22Rv1 (cell line): Measurements from ENCODE around the gene NECTIN1.

Source experiments
- ZFX ChIP-seq: fragments of 450-650 bp; IDR thresholded peaks from 2 replicates; pipeline ENCODE4 v1.6.1; 2017; ENCODE audit warnings: antibody characterized with exemption, borderline replicate concordance
- TF ChIP-seq, protein P1 (sequence below): fragments of 450-650 bp; IDR thresholded peaks from 2 replicates; pipeline ENCODE4 v1.5.1; 2017; ENCODE audit warnings: mild to moderate bottlenecking

DNA sequence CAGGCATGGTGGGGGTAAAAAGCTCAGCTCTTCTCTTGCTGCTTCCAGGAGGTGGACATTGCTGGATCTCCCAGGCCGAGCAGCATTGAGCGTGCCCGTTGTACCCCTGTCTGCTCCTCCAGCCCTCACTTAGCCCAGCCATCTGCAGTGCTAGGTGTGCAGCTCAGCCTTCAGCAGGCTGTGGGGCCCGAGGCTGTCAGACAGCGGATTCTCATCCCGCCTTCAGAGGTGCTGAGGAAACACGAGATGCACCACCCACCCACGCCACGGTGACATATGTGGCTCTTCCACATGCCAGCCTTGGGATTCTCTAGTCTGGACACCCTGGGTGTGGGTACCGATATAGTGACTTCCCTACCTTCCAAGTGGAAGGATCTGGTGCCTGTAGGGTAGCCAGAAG is 48.9 kb upstream of the NECTIN1 start:
- TF ChIP-seq, protein P1, sequence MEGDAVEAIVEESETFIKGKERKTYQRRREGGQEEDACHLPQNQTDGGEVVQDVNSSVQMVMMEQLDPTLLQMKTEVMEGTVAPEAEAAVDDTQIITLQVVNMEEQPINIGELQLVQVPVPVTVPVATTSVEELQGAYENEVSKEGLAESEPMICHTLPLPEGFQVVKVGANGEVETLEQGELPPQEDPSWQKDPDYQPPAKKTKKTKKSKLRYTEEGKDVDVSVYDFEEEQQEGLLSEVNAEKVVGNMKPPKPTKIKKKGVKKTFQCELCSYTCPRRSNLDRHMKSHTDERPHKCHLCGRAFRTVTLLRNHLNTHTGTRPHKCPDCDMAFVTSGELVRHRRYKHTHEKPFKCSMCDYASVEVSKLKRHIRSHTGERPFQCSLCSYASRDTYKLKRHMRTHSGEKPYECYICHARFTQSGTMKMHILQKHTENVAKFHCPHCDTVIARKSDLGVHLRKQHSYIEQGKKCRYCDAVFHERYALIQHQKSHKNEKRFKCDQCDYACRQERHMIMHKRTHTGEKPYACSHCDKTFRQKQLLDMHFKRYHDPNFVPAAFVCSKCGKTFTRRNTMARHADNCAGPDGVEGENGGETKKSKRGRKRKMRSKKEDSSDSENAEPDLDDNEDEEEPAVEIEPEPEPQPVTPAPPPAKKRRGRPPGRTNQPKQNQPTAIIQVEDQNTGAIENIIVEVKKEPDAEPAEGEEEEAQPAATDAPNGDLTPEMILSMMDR = no peak
- TF ChIP-seq ZFX = no peak
